Activated T-cell treated with anti-CD3 and anti-CD28 coated beads for 48 hours (primary cell): ENCODE results near the gene AMZ1.
A peak's percentile ranks its signal among the peaks of the same experiment; 100 is the strongest.

Source experiments
- DNase-seq: peaks from one replicate; pipeline ENCODE4 v3.0.0-alpha.2; 2020; ENCODE audit warnings: low read depth

Gene AMZ1

DNA sequence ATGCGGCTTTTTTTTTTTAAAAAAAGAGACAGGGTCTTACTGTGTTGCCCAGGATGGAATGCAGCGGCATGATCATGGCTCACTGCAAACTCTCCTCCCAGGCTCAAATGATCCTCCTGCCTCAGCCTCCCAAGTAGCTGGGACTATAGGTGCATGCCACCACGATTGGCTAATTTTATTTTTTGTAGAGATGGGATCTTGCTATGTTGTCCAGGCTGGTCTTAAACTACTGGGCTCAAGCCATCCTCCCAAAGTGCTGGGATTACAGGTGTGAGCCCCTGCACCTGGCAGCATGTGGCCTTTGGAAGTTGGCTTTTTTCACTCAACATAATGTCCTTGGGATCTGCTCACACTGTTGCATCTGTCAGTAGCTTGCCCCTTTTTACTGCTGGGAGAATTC lies 65.1 kb downstream of the AMZ1 start:
- no peak for DNase-seq

DNA sequence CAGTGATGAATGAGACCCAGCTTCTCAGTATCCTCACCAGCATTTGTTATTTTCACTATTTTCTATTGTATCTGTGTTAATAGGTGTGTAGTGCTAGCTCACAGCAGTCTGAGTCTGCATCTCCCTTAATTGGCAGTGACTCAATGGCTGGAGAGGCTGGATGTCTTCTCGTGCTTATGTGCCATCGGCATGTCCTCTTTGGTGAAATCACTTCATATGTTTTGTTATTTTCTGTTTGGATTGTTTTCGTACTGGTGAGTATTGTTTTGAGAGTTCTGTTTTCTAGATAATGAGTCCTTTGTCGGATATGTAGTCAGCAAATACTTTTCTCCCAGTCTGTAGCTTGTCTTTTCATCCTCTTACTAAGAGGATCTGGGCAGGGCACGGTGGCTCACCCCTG lies 66.1 kb downstream of the AMZ1 start:
- no peak for DNase-seq

DNA sequence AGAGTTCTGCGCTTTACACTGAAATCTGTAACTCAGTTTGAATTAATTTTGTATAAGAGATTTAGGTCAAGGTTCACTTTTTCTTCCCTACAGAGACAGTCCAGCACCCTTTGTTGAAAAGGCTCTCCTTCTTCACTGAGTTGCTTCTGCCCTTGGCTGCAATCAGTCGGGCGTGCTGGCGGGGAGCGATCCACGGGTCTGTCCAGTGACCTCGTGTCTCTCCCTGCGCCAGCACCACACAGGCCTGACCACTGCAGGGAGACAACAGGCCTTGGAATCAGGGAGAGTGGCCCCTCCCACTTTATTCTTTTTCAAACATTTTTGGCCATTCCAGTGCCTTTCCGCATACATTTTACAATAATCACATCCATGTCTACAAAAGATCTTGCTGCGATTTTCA lies 66.9 kb downstream of the AMZ1 start:
- DNase-seq: no peak

DNA sequence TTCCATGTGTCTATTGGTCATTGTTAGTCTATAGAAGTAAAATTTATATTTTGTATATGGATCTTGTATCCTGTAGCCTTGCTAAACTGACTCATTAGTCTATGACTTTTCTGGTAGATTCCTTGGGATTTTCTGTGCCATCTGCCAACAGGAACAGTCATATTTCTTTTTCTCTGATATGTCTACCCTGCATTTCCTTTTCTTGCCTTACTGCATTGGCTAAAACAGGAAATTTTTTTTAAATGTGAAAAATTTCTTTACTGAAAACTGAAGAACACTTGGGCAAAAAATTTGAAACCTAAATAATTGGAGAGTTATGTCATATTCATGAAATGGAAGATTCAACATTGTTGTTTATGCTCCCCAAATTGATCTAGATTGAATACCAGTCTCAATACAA lies 67.5 kb downstream of the AMZ1 start:
- no peak for DNase-seq

DNA sequence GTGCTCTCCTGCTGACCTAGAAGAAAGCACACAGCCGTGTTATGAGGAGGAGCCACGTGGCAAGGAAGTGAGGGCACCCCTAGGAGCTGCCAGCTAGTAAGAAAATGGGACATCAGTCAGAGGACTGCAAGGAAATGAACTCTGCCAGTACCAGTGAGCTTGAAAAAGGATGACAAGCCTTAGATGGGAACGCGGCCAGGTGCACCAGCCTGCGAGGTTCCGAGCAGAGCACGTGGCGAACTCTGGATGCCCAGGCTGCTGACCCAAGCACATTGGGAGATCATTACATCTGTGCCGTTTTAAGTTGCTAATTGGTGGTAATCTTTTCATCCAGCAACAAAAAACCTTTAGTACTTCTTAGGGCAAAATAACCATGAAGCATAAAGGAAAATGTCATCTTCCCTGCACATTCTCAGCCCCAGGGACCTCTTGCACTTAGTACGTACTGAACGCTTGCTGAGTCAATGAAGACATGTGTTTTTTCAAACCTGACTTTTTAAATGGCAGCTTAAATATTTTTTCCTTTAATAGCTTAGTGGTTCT lies 69.4 kb downstream of the AMZ1 start:
- DNase-seq: no peak

DNA sequence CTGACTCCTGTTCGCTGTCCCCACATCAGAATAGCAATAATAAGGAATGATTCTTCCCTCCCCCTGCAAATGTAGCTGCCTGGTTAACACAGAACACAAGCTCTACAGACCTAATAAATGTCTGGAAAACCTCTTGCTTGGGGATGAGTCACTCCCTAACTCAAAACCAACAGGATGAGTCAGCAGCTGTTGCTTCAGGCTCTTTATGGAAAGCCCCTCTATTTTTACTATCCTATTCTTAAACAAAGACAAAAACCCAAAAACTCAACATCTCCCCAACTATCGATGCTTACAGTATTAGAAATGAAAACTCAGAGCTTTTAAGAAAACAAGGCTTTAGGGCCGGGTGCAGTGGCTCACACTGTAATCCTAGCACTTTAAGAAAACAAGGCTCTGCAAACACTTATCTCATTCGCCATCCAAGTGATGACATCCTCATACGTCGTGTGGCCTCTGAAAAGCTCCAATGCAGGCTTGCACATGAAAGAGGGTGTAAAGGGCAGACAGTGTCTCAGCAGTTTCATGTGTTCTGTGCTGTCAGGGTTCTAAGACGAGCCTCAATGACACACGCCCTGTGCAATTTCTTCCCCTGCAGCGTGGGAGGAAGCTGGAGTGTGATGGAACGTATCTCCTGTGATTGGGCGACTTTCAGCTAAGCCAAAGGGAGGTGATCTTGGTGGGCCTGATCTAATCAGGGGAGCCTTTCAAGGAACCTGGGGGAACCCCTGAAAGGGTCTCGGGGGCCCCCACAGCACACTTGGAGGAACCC lies 70.1 kb downstream of the AMZ1 start:
- DNase-seq: peak; percentile 72

DNA sequence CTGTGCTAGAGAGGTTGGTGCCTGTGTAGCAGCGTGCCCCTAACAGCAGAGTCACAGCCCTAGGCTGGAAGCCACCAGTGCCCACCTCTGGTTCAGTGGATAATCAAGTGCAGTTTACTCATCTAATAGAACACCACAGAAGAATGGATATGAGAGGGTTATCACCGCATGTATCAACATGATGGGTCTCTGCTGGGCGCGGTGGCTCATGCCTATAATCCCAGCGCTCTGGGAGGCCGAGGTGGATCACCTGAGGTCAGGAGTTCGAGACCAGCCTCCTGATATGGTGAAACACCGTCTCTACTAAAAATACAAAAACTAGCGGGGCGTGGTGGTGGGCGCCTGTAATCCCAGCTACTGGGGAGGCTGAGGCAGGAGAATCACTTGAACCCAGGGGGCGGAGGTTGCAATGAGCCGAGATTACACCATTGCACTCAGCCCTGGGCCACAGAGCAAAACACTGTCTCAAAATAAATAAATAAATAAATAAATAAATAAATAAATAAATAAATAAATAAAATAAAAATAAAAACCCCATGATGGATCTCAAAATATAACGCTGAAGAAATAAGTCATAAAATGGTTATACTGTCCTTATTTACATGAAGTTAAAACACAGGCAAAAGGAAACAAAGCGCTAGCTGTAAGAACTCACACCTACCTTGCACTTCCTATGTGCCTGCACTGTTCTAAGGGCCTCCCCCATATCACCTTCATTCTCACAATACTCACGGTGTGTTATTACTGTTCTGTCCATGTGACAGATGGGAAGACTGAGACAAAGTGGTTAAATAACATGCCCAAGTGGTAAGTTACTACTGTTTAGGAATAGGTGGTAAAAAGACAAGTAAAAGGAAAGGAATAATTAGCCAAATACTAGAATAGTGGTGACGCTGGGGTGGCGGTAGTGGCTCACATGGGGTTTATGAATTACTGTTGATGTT lies 70.9 kb downstream of the AMZ1 start:
- DNase-seq: no peak

DNA sequence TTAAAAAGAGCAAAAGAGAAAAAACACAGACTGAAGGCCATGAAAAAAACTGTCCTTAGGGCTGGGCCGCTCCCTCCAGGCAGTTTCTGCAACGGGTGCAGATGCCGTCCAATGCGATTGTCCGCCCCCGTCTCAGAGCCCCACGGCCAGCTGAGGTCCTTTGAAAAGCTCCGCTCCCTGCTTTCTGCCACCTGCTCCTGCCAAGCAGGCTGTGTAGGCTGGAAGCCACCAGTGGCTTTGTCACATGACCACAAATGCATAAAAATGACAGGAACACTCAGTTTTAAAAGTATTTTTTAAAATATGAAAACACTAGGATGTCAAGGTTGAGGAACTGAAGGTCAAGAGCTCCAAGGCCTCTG lies 71.7 kb downstream of the AMZ1 start:
- no peak for DNase-seq

DNA sequence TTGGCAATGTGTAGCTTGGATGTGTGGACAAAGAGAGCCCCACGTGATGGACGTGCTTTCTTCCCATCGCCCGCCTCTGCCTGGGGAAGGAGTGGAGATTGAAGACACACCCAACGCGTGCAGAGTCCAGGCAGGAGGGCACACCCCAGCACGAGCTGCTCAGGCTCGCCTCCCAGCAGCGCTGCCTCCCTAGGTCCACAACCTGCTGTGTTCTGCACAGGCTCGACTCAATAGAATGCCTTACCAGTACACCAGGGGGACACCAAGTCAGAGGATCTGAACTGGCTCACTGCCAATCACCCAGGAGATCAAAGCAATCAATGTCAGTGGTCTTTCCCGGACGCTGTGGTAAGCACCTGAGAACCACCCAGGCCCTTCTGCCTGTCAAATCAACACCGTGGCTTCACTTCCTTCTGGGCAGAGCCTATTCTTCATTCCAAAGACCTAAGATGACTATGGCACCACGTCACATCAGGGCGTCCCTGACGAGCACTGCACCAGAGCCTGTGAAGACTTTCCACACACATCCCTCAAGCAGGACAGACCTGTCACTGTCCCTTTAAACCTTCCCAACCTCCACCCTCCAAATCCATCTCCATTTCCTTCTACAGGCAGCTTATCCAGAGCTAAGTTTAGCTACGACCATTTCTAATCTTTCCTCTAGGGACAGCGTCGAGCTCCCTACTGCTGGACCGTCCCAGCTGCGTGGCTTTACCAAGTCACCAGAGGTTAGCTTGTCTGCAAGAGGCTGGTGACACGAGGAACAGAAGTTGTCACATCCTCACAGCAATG lies 72.3 kb downstream of the AMZ1 start:
- DNase-seq: no peak

DNA sequence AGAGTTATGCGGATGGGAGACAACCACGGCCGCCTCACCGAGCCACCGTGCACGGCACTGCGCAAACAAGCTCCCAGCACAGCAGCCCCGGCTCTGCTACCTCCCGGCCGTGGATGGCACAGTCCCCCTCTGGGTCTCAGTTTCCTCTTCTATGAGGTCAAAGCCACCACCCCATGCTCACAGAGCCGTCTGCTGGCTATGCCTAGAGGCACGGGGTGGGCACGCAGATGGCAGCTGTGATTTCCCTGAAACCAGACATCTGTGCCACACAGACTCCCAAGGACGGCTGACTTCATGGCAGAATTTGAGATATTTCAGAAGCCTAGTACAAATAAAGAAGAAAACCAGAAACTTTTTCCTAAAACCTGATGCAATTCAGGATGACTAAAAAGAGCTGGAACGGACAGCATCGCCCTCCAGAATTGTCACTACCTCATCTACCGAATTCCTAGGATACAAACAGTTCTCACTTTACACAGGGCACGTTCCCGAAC lies 73.2 kb downstream of the AMZ1 start:
- DNase-seq: no peak

DNA sequence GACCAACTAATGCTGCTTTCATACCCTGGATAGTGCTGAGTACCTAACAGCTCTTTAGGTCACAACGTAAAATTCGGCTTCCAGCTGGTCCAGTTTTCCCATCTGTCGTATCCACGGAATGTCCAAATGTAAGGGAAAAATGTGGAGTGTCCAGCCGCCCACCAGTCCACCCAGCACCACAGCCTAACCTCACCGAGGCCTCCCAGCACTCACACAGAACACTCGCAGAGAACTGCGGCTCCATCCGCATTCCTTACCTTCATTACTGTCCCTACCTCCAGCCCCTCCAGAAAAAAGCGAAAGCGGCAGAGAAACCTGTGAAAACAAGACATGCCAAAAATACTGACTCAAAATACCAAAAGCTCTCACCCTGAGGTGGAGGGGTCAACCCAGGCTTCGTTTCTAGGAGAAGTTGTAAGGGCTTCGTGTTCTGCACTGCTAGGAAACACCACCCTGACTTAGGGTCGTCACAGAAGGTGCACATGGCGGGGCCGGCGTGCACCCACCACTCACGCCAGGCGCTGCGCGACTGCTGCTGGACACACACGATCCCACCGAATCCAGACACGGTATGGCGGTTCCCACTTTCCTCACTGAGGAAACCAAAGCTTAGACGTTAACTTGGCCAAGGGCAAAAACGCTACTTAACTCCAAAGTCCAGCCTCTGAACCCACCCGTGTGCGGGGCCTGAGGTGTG lies 73.9 kb downstream of the AMZ1 start:
- no peak for DNase-seq

DNA sequence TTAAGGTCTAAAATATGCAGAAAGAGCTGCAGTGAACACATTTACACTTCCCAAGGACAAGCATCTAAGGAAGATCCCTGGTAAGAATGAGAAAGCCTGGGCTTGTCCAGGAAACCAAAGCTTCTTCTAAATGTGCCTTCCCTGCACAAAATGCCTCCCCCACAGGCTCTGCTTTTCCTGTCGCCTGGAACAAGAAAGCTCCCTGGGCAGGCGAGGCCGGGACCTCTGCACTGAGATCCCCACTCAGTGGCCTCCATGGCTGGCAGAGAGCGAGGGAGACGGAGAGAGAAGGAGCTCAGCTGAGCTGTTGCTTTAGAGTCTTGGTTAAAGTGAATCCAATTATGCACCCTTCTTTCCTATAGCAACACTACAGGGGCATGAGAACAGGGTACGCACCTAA lies 75.6 kb downstream of the AMZ1 start:
- no peak for DNase-seq

DNA sequence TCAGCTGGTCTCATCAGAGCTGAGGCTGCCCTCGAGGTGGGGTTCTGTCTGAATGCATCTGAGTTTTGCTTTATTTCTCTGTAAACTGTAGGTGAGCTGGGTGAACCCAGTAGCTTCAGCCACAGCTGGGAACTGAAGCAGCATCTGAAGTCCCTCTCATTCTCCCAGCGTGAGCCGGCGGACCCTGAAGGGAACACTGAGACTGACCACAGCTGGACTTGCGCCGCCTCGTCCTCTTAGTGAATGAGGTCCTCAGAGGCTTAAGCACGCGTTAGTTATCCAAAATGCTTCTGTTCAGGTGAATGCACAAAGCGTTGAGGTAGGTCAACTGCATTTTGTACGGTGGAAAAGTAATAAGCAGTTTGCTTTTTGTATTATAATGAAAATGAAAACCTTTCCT lies 76.6 kb downstream of the AMZ1 start:
- no peak for DNase-seq
